Osteoblast (primary cell): ENCODE measurements around the gene MB21D2. TPM values are rescaled to one million over a fixed set of nuclear protein-coding genes. Genes with fewer than 3 reads are reported as not detected.

Source experiments
- DNase-seq: peaks from one replicate; pipeline ENCODE4 v3.0.0; 2011; ENCODE audit warnings: low spot score, mixed read lengths; ENCODE audit not compliant: insufficient read length; ENCODE audit errors: missing footprints
- H2AFZ ChIP-seq: 2 replicates; pipeline ENCODE4 v1.6.0; 2011; ENCODE audit warnings: mild to moderate bottlenecking, low read length
- H3K27ac ChIP-seq: 2 replicates; pipeline ENCODE4 v1.5.1; 2011; ENCODE audit warnings: mild to moderate bottlenecking, low read depth, low read length, moderate library complexity
- H3K27me3 ChIP-seq: 2 replicates; pipeline ENCODE4 v1.6.0; 2012; ENCODE audit warnings: mild to moderate bottlenecking, control low read depth, inconsistent platforms, low read length, moderate library complexity; ENCODE audit not compliant: insufficient read depth
- H3K36me3 ChIP-seq: 2 replicates; pipeline ENCODE4 v1.5.1; 2011; ENCODE audit warnings: mild to moderate bottlenecking, low read length, control low read depth, moderate library complexity; ENCODE audit not compliant: insufficient read depth
- H3K4me1 ChIP-seq: 2 replicates; pipeline ENCODE4 v1.5.1; 2011; ENCODE audit warnings: mild to moderate bottlenecking, low read length, control low read depth, moderate library complexity; ENCODE audit not compliant: insufficient read depth
- H3K4me2 ChIP-seq: 2 replicates; pipeline ENCODE4 v1.6.0; 2011; ENCODE audit warnings: mild to moderate bottlenecking, low read length; ENCODE audit not compliant: insufficient read depth
- H3K4me3 ChIP-seq: fragments of 200-600 bp; sonication (generic); 3 replicates; pipeline ENCODE4 v1.5.1; 2012; ENCODE audit warnings: mild to moderate bottlenecking, low read length, inconsistent platforms; ENCODE audit not compliant: insufficient read depth
- H3K79me2 ChIP-seq: 2 replicates; pipeline ENCODE4 v1.6.0; 2012; ENCODE audit warnings: mild to moderate bottlenecking, low read length, control low read depth, inconsistent platforms; ENCODE audit not compliant: insufficient read depth
- H3K9me3 ChIP-seq: 2 replicates; pipeline ENCODE4 v1.5.1; 2011; ENCODE audit warnings: low read depth, low read length, control low read depth
- H4K20me1 ChIP-seq: 2 replicates; pipeline ENCODE4 v1.6.0; 2012; ENCODE audit warnings: mild to moderate bottlenecking, low read length, control low read depth; ENCODE audit not compliant: insufficient read depth
- total RNA-seq: library from RNA; depleted of rRNA; stranded (reverse); fragments of >200 nt; gene quantifications from 2 replicates; pipeline ENCODE4 v1.2.3, GENCODE V29; 2012
- TF ChIP-seq, protein P1 (sequence below): IDR thresholded peaks from 2 replicates; pipeline ENCODE4 v1.5.1; 2011; ENCODE audit warnings: mild to moderate bottlenecking, low read depth, low read length, moderate library complexity; ENCODE audit errors: extremely low read depth

MB21D2 gene
- total RNA-seq, 1 donor, result 6.5 TPM

GRCh38 chr3:192957441-192958021, 39.9 kb upstream of the MB21D2 start:
- H3K27me3 ChIP-seq, result no peaks in the 10 kb centered on the region
- peaks cover 21% of the 10 kb centered on the region for H3K4me1 ChIP-seq
- peak overlapping the region; percentile 98 for H3K27ac ChIP-seq
- H3K4me2 ChIP-seq, result peak overlapping the region; percentile 94
- H3K9me3 ChIP-seq, result no peaks in the 10 kb centered on the region
- no peaks in the 10 kb centered on the region for H4K20me1 ChIP-seq
- TF ChIP-seq, protein P1, sequence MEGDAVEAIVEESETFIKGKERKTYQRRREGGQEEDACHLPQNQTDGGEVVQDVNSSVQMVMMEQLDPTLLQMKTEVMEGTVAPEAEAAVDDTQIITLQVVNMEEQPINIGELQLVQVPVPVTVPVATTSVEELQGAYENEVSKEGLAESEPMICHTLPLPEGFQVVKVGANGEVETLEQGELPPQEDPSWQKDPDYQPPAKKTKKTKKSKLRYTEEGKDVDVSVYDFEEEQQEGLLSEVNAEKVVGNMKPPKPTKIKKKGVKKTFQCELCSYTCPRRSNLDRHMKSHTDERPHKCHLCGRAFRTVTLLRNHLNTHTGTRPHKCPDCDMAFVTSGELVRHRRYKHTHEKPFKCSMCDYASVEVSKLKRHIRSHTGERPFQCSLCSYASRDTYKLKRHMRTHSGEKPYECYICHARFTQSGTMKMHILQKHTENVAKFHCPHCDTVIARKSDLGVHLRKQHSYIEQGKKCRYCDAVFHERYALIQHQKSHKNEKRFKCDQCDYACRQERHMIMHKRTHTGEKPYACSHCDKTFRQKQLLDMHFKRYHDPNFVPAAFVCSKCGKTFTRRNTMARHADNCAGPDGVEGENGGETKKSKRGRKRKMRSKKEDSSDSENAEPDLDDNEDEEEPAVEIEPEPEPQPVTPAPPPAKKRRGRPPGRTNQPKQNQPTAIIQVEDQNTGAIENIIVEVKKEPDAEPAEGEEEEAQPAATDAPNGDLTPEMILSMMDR, result no peak
- peak; percentile 91 for DNase-seq
- peak overlapping the region; percentile 94 for H2AFZ ChIP-seq
- H3K4me3 ChIP-seq, result peak overlapping the region; percentile 69
- no peaks in the 10 kb centered on the region for H3K36me3 ChIP-seq
- no peaks in the 10 kb centered on the region for H3K79me2 ChIP-seq

DNA sequence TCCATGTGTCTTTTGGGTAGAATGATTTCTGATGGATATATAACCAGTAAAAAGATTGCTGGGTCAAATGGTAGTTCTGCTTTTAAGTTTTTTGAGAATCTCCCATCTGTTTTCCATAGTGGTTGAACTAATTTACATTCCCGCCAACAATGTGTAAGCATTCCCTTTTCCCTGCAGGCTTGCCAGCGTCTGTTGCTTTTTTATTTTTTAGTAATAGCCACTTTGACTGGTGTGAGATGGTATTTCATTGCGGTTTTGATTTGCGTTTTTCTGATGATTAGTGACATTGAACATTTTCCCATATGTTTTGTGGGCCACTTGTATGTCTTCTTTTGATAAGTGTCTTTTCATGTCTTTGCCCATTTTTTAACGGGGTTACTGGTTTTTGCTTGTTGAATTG, 36.3 kb upstream of the MB21D2 start:
- H2AFZ ChIP-seq, result no peak overlapping the region
- peaks cover 21% of the 10 kb centered on the region for H3K4me1 ChIP-seq
- no peaks in the 10 kb centered on the region for H3K9me3 ChIP-seq
- no peaks in the 10 kb centered on the region for H3K36me3 ChIP-seq
- no peak for DNase-seq
- H3K27me3 ChIP-seq, result no peaks in the 10 kb centered on the region
- TF ChIP-seq, protein P1, result no peak
- no peak overlapping the region for H3K4me2 ChIP-seq
- no peaks in the 10 kb centered on the region for H3K79me2 ChIP-seq
- H3K27ac ChIP-seq, result no peak overlapping the region
- H4K20me1 ChIP-seq, result no peaks in the 10 kb centered on the region
- no peak overlapping the region for H3K4me3 ChIP-seq

DNA sequence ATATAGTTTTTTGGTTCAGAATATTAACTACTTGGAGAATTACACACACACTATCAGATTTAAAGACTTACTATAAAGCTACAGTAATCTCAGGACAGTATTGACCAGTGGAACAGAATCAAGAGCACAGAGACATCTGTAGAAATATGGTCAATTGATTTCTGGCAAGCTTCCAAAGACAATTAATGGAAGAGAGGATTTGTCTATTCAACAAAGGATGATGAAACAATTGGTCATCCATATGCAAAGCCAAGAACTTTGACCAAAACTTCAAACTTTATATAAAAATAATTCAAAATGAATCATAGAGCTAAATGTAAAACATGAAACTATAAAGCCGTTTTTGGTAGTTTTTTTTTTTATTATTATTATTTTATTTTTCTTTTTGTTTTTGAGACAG, 29.8 kb upstream of the MB21D2 start:
- Histone ChIP-seq H2AFZ (no peak overlapping the region), H3K27ac (no peak overlapping the region), H3K9me3 (no peaks in the 10 kb centered on the region), H3K4me3 (no peak overlapping the region), H3K27me3 (no peaks in the 10 kb centered on the region), H3K79me2 (no peaks in the 10 kb centered on the region), H3K4me1 (no peaks in the 10 kb centered on the region), H4K20me1 (no peaks in the 10 kb centered on the region), H3K36me3 (no peaks in the 10 kb centered on the region), H3K4me2 (no peak overlapping the region)
- DNase-seq, result no peak
- TF ChIP-seq, protein P1, result no peak

- Histone ChIP-seq H3K36me3 (no peaks in the 10 kb centered on the region), H3K4me3 (no peak overlapping the region), H4K20me1 (no peaks in the 10 kb centered on the region), H3K79me2 (no peaks in the 10 kb centered on the region), H3K4me2 (no peak overlapping the region), H3K27ac (no peak overlapping the region), H3K9me3 (no peaks in the 10 kb centered on the region), H3K27me3 (no peaks in the 10 kb centered on the region), H3K4me1 (no peaks in the 10 kb centered on the region), H2AFZ (no peak overlapping the region)
- DNase-seq, result no peak
- TF ChIP-seq, protein P1, result no peak
Observed at GRCh38 chr3:192943393-192943792, 25.7 kb upstream of the MB21D2 start.
